ENCODE results near the gene CPB2.

CPB2 gene

DNA sequence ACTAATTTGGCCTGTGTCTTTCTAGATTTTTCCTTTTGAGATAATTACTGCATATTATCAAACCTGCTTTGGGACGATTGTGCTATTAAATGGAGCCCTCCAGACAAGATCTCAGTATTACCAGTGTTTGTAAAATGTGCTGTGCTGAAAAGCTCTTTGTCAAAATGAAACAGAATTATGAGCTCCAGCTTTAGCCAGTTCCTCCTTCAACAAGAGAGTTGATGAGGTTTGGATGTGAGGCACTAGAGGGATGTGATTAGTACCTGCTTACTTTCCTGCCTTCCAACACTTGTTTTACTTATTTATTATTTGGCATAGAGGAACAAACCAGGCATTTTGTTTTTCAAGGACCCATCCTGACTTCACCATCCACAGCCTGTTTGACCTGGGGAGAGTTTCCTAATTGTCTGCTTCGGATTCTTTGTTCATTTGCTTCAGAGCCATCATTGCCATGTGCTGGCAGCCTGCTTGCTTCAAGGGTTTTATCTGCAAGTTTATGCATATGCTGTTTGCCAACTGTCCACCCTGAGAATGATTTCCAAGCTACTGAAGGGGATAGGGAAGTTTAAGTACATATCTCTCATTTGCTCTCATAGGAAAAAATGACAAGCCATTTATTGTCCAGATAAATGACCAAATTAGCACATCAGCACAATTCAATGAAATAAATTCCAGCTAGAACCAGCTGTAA, 32.9 kb upstream of the CPB2 start:
- in situ Hi-C loops (cut with HindIII; ENCODE audit: low pct_unique_long_range_greater_than_20kb, low sequenced_read_pairs): no loop called here
- DNase-seq (ENCODE audit: low read depth in 1 of 2, low spot score in 1 of 2): no peak
- no peak for TF ChIP-seq JUND (IDR thresholded peaks at IDR 0.05; ENCODE audit: low read depth)

DNA sequence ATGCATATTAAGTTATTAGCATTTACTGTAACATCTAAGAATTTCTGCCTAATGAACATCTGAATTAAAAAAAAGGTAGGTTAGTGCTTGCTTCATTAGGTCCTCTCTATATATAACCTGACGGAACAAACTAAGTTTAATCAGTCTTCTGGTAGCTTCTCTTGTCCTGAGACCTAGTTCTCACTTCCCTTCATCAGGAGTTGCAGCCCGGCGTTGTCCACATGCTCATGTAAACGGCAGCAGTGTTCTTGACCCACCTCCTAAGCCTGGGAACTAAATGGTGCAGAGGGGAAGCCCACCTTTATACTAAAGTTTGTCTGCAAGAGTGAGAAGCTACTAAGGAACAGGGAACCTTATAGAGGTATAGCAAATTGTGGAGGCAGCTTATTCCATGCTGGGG, 31.9 kb upstream of the CPB2 start:
- no peak for TF ChIP-seq JUND (IDR thresholded peaks at IDR 0.05; ENCODE audit: low read depth)
- no peak for DNase-seq (ENCODE audit: low read depth in 1 of 2, low spot score in 1 of 2)
- in situ Hi-C loops (cut with HindIII; ENCODE audit: low pct_unique_long_range_greater_than_20kb, low sequenced_read_pairs): no loop called here

DNA sequence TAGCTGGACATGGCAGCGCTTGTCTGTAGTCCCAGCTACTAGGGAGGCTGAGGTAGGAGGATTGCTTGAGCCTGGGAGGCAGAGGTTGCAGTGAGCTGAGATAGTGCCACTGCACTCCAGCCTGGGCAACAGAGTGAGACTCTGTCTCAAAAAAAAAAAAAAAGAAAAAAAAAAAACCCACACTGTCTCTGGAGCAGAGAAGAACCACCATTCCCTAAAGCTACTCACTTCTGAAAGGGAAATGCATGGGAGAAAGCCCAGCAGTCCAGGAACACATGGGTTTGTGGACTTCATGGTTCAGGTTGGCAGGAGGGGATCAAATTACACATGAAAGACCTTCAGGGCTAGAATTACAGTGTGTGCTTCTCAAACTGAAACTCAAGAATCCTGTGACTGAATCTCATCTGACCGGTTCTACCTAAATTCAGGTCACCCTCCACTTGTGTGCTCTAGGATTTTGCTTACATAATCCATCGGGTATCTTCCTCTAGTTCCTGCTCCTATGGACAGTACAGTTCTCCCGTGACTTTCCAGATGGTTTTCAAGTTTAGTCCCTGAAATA, 30.2 kb upstream of the CPB2 start:
- peak; percentile 50; the same call in 1 of the 2 replicates for TF ChIP-seq JUND (IDR thresholded peaks at IDR 0.05; ENCODE audit: low read depth)
- DNase-seq (ENCODE audit: low read depth in 1 of 2, low spot score in 1 of 2): peak; percentile 59 to 98
- in situ Hi-C loops (cut with HindIII; ENCODE audit: low pct_unique_long_range_greater_than_20kb, low sequenced_read_pairs): no loop called here

DNA sequence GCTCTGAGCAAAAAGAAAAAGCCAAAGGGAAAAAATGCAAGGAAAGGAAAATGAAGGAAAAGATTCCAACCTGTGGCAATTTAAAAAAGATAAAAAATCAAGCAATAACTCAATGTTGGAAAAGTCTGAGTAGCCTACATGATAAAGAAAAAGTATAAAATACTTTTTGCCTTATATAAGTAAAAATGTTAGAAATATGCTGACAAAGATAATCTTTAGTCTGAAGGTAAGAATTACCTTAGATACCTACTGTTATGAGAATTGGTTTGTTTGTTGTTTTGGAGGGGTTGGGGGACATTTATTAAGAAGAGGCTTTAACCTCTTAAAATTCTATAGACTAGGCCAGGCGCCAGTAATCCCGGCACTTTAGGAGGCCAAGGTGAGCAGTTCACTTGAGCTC, 29.7 kb upstream of the CPB2 start:
- in situ Hi-C loops (cut with HindIII; ENCODE audit: low pct_unique_long_range_greater_than_20kb, low sequenced_read_pairs): no loop called here
- no peak for TF ChIP-seq JUND (IDR thresholded peaks at IDR 0.05; ENCODE audit: low read depth)
- no peak for DNase-seq (ENCODE audit: low read depth in 1 of 2, low spot score in 1 of 2)

GRCh38 chr13:46132109-46132508, 27.3 kb upstream of the CPB2 start:
- in situ Hi-C loops (cut with HindIII; ENCODE audit: low pct_unique_long_range_greater_than_20kb, low sequenced_read_pairs): no loop called here
- DNase-seq (ENCODE audit: low read depth in 1 of 2, low spot score in 1 of 2): no peak
- no peak for TF ChIP-seq JUND (IDR thresholded peaks at IDR 0.05; ENCODE audit: low read depth)

DNA sequence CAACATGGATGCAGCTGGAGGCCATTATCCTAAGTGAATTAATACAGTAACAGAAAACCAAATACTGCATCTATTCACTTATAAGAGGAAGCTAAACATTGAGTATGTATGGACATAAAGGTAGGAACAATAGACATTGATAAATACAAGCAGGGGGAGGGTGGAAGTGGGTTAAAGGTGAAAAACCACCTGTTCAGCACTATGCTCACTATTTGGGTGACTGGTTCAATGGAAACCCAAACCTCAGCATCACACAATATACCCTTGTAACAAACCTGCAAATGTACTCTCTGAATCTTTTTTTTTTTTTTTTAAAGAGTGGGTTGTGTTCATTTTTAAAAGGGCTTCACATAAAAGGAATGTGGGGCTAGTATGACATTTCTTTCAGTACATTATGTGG, 26.9 kb upstream of the CPB2 start:
- in situ Hi-C loops (cut with HindIII; ENCODE audit: low pct_unique_long_range_greater_than_20kb, low sequenced_read_pairs): no loop called here
- no peak for TF ChIP-seq JUND (IDR thresholded peaks at IDR 0.05; ENCODE audit: low read depth)

DNA sequence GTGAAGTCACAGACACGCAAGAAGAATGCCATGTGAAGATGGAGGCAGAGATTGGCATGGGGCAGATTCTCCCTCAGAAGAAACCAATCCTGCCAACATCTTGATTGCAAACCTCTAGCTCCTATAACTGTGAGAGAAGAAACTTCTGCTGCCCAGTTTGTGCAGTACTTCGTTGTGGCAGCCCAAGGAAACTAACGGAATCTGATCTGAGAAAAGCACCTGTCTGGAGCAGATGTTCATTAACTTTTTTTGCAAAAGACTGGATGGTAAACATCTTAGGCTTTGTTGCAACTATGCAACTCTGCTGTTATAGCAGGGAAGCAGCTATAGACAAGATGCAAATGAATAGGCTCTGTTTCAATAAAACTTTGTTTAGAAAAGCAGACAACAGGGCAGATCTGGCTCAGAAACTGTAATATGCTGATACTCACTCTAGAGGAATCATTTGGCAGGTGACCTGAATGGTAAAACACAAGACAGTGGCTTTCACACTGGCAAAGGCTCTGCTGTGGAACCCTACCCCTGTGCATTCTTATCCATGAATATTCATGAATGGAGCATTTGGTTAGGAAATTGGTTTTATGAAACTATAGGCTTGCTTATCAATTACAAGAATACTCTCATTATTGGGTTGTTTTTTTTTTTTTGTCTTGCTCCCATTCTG, 25.3 kb upstream of the CPB2 start:
- in situ Hi-C loops (cut with HindIII; ENCODE audit: low pct_unique_long_range_greater_than_20kb, low sequenced_read_pairs): no loop called here
- DNase-seq (ENCODE audit: low read depth in 1 of 2, low spot score in 1 of 2): no peak
- no peak for TF ChIP-seq JUND (IDR thresholded peaks at IDR 0.05; ENCODE audit: low read depth)

More for the DNA sequence above, 26.9 kb upstream of the CPB2 start:
- DNase-seq (ENCODE audit: low read depth in 1 of 2, low spot score in 1 of 2): no peak

- DNase-seq (ENCODE audit: low read depth in 1 of 2, low spot score in 1 of 2): no peak
- in situ Hi-C loops (cut with HindIII; ENCODE audit: low pct_unique_long_range_greater_than_20kb, low sequenced_read_pairs): no loop called here
- TF ChIP-seq JUND (IDR thresholded peaks at IDR 0.05; ENCODE audit: low read depth): no peak
Measured at GRCh38 chr13:46129124-46129523, 24.3 kb upstream of the CPB2 start.

DNA sequence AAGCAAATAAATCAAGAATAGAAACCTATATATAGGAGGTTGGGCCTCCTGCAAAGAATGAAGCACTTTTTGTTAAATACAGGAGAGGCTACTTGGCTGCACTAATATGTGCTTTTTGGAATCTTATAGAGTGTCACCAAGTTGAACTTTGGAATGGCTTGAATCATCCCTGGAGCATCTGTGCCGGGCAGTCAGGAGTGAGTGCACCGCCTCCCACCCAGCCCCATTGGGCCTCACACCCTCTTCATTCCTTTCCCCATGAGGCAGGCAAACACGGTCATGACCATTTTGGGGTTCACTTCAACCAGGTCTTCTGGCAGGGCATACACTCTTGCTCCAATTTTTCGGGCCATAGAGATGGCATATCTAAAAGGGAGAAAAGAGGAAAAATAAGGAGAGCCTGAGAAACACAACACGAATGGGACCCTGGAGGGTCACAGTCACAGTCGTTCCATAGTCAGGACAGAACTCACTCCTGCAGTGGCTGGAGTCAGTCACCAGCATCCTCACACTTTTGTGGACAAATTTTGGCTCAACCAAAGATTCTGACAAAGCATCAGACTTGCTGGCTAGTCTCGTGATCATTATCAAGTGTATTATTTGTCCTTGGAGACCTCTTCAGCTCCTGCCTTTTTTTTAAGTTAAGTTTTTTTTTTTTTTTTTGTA, 22.7 kb upstream of the CPB2 start:
- in situ Hi-C loops (cut with HindIII; ENCODE audit: low pct_unique_long_range_greater_than_20kb, low sequenced_read_pairs): no loop called here
- TF ChIP-seq JUND (IDR thresholded peaks at IDR 0.05; ENCODE audit: low read depth): no peak
- no peak for DNase-seq (ENCODE audit: low read depth in 1 of 2, low spot score in 1 of 2)

- peak; percentile 15 to 85 for DNase-seq (ENCODE audit: low read depth in 1 of 2, low spot score in 1 of 2)
- in situ Hi-C loops (cut with HindIII; ENCODE audit: low pct_unique_long_range_greater_than_20kb, low sequenced_read_pairs): no loop called here
- TF ChIP-seq JUND (IDR thresholded peaks at IDR 0.05; ENCODE audit: low read depth): no peak
Measured at GRCh38 chr13:46126552-46127357, 21.9 kb upstream of the CPB2 start.

DNA sequence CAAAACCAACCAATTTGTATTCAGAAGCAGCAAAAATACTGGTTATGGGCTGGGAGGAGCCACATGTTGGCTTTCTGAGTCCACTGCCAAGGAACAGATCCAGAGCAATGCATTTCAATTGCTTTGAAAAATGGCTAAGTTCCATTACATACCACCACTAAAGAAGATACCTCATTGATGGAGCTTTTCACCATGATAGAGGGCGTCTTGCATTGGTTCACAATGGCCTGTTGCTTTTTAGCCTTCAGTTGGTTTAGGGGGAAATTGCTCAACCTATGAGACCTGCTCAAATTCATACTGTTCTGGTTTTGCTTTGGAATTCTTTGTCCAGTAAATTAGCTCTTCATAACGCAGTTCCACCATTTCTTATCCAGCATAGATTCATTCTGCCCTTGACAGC, 21.2 kb upstream of the CPB2 start:
- in situ Hi-C loops (cut with HindIII; ENCODE audit: low pct_unique_long_range_greater_than_20kb, low sequenced_read_pairs): no loop called here
- no peak for DNase-seq (ENCODE audit: low read depth in 1 of 2, low spot score in 1 of 2)
- no peak for TF ChIP-seq JUND (IDR thresholded peaks at IDR 0.05; ENCODE audit: low read depth)
